ENCODE results near the gene BEX3.
"Not testable (repeated sequence)": the region's sequence is repeated elsewhere in the genome, so short reads cannot be mapped to it uniquely, and the experiment has no call there.

BEX3 gene

DNA sequence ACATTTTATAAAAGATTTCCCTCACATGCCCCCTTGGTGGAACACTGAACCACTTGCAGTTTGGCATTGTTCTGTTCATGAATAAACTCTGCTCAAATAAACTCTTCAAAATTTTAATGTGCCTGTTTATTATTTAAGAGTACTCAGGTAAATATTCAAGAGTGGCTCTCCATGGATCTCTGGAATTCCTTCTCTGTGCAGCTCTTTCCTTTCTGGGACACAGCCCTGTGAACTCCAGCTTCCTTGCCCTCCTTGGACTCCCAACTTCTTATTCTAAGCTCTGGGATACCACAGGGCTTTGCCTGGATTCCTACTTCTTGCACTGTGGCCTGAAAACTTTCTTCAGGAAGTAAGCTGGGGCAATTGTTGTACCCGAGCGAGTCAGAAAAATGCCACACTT, 8.3 kb downstream of the BEX3 start:
- no peak for DNase-seq

DNA sequence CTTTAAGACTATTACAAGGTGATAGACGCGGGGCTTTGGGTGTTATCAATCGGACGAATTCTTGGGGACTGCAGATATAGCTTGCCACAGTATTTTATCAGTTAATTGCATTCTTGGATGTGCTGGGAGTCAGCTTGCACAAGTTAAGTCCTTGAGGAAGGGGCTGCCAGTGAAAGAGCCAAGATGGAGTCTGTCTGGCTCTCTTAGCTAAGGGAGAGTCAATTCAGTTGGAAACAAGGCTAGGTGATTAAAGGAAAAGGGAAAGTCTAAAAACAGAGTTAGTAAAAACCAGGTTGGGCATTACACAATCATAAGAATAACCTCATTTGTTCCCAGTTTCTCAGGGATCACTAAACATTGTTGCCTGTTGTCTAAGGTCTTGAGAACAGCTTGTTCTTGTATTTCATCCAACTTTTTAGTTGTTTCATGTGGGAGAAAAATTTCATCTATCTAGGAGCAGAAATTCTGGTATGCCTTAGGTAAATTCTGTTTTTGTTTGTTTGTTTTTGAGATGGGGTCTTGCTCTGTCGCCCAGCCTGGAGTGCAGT, 9.0 kb downstream of the BEX3 start:
- DNase-seq: not testable (repeated sequence)

DNA sequence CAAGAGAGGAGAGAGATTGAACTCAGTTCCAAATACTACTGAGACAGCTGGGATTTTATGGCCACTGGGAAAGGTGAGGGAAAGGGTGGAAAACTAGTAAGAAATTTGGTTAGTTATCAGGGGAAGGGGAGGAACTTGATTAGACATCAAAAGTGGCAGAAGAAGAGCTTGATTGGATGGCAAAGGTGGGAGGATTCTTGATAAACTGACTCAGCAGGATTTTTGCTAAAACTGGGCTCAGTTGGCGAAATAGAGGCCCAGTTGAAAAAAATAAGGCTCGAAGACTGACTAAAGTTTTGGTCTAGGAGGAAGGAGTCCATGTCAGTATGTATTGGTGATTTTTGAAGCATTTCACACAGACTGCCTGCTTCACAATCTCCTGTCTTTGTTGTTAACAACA, 10.0 kb downstream of the BEX3 start:
- DNase-seq: no peak

GRCh38 chrX:103393487-103393886, 17.1 kb downstream of the BEX3 start:
- DNase-seq: no peak

GRCh38 chrX:103396186-103396585, 19.8 kb downstream of the BEX3 start:
- no peak for DNase-seq

- DNase-seq: no peak
Observed at GRCh38 chrX:103396660-103397059, 20.3 kb downstream of the BEX3 start.

DNA sequence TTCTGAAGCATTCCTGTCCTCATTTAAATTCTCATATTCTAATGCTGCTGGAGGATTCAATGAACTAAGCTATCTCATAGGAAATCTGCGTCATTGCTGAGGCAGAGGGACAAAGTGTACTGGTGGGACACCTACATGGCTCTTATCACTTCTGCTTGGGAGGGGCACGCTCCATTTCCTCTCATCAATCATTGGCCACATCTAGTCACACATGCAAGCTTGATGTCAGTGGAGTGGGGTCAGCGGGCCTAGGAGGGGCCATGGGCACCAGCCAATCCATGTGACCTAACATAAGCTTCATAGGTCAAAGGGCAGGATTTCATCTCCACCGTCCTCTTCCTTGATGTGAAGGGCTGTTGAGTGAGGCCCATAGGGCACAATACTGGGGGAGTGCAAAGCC, 21.4 kb downstream of the BEX3 start:
- DNase-seq: no peak

GRCh38 chrX:103398421-103398864, 22.1 kb downstream of the BEX3 start:
- DNase-seq: no peak

GRCh38 chrX:103399744-103400143, 23.4 kb downstream of the BEX3 start:
- no peak for DNase-seq

DNA sequence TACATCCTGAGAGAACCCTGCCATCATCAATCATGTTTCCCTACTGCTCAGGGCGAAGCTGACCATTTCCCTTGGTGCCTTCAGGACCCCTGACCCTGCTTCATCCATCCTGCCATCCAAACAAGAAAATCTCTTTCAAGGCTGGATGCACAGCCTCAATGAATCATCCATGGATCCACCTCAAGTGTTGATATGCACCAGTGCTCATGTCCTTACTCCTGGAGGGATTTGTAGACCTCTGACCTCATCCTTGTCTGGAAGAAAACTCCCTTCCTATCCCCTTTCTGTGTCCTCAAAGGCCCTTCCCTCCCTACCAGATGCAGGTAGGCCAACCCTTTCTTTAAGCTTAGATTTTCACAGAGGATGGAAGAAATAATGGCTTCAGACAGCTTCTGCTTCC, 24.6 kb downstream of the BEX3 start:
- no peak for DNase-seq

GRCh38 chrX:103404231-103405008, 28.1 kb downstream of the BEX3 start:
- DNase-seq: peak; percentile 91

DNA sequence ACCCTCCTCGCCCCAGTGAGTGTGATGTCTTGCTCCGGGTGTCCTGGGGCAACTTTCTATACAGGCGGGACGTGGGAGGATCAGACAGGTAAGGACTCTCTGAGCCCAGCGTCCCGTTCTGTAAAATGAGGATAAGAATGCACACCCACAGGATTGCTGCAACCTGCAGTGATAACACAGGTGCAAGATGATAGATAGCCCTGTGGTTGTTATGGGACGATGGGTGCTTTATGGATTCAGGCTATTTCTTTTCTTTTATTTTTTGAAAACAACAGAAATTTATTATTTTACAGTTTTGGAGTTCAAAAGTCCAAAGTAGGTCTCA, 28.6 kb downstream of the BEX3 start:
- DNase-seq: no peak

DNA sequence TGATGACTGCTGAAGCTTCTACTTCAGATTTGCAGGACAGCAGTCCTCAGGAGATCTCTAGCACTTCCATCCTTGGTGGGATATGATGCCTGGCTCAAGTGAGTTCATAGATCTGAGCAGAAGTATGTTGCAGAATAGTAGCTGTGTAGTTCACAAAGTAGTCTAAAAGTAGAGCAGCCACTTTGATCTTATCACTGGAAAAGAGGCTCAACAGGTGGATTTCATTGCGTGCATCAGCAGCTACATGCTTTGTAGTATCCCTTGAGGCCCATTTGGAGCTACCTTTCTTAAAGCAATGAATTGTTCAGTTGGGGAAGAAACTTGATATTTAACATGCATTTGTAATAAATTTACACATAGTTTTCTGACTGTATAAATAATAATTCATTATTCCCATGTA, 29.9 kb downstream of the BEX3 start:
- no peak for DNase-seq

- DNase-seq: no peak
Observed at GRCh38 chrX:103407776-103408175, 31.4 kb downstream of the BEX3 start.

GRCh38 chrX:103411721-103412120, 35.4 kb downstream of the BEX3 start:
- not testable (repeated sequence) for DNase-seq

DNA sequence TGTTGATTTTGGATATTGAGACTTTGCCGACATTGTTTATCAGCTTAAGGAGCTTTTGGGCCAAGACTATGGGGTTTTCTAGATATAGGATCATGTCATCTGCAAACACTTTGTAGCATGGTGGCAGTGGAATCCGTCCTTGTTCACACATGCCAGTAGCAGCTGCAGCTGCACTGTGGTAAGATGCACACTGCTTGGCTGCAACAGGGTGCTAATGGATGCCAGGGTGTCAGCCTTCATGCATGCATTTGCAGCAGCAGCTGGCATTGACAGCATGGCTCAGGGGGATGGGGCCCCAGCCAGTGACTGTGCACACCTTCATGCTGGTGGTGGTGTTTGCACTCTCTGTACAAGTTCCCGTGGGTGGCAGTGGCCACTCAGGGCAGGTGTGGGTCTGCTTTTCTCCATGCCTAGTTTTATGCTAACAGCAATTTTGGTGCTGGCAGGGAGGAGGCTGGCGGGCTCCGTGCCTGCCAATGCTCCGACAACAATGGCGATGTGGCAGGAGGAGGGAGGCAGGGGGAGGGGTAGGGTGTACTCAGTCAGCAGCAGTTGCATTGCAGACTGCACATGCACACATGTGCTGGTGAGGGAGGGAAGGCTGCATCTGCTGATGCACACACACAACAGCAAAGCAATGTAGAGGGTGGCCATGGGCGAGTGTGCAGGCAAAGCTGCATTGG, 37.5 kb downstream of the BEX3 start:
- peak; percentile 45 for DNase-seq

DNA sequence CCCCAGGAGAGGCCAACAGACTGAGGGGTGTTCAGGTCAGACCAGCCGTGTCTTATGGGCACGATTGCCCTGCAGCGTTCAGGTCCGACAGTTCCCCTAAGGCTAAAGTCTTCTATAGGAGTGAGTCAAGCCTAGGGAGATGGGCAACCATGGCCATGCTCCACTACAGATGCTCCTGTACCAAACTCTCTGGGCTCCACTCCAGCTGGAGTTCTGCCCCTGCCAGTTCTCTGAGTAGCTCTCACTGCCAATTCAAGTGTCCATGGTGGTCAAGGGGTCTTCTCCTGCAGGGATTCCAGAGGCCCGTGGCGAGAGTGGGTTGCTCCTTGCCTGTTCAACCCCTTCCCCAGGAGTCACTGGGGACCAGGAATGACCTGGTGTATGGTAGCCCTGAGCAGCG, 38.2 kb downstream of the BEX3 start:
- peak; percentile 73 for DNase-seq

DNA sequence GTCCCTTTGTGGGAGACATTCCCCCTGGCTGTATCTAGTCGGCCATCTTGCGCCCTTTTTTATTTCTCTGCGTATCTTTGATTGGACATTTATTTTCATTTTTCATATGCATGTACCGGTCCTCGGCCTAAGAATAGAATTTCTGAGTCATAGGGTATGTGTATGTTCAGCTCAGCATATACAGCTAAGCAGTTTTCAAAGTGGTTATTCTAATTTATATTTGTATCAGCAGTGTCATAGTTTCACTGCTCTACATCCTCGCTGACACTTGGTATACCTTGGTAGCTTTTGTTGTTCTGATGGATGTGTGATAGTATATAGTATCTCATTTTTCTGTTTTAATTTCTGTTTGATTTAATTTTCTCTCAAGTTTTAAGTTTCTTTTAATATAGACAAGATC, 38.7 kb downstream of the BEX3 start:
- DNase-seq: no peak

DNA sequence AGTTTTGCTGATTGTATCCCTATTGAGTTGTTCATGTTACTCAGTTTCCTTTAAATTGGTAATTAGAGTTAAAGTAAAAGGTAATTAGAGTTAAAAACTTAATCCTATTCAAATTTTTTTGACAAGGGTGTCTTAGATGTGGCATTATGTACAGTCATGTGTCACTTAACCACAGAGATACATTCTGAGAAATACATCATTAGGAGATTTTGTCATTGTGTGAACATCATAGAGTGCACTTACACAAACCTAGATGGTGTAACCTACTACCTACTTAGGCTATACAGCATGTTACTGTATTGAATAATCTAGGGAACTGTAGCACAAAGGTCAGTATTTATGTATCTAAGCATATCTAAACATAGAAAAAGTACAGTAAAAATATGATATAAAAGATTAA, 39.2 kb downstream of the BEX3 start:
- no peak for DNase-seq

DNA sequence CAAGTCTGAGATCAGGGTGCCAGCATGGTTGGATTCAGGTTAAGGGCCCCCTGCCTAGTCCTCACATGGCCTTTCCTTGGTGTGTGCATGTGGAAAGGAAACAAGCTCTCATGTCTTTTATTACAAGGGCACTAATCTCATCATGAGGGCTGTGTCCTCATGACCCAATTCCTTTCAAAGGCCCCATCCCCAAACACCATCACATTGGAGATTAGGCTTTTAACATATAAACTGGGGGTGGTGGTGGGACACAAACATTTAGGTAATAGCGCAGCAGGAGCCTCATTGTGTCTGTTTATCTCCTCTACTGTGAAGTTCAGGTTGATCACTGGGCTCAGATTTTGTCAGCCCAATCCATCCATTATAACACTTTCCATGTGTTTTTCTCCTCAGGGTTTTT, 41.0 kb downstream of the BEX3 start:
- DNase-seq: no peak

- no peak for DNase-seq
Observed at GRCh38 chrX:103417933-103418332, 41.6 kb downstream of the BEX3 start.

DNA sequence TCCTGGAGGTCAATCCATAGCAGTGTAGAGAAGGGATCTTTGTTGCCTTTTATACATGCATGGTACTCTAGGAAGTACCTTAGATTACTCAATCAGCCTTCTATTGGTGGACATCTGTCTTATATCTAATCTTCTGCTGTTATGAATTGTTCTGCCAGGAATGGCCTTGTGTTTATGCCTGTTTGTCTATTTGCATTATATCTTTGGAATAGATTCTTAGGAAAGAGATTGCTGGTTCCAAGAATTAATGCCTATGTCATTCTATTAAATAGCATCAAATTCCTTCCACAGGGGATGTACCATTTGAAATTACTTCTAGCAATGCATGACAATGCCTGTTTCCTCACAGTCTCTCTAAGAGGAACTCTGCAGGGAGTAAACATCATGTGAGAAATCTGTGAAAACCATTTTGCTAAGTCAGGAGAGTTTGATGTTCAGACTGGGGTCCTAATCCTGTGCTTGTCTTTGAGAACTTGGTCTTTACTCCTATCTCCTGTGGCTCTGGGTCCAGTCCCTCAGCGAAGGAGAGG, 42.5 kb downstream of the BEX3 start:
- DNase-seq: no peak

DNA sequence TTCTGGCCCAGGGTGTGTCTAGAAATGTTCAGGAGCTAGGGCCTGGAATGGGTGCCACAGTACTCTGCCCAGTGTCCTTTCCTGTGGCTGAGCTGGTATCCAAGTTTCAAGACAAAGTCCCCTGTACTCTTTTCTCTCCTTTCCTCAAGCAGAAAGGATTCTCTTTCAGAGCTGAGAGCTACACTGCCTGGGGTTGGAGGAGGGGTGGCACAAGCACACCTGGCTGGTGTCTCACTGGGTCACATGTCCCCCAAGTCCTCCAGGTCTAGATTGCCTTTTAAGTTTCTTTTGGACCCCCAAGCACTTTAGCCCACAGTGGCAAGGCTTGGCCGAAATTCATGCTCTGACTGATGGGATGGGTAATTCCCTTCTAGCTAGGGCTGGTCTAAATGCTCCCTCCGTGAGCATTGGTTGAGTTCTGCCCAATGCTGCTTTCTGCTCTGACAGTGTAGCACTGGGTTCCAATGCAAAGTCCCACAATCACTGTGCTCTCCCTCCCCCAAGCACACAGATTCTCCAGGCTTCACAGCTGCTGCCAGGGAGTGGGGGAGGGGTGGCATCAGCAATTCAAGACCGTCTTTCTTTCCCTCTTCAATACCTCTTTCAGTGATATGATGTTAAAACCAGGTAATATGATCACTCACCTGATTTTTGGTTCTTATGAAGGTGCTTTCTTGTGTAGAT, 47.8 kb downstream of the BEX3 start:
- no peak for DNase-seq
